Endothelial cell of umbilical vein (primary cell): ENCODE results near the gene LMO7. TPM values are rescaled to one million over a fixed set of nuclear protein-coding genes. Genes with fewer than 3 reads are reported as not detected.

Experiments
- BruUV-seq: library from RNA; stranded (reverse); fragments of 400-500 nt; replicated peaks from 2 replicates; lab custom pipeline; 2021; lab: Mats Ljungman, UMichigan
- CTCF ChIA-PET: fragments of 300-600, 350-600 bp; sonication (Branson Sonifier 250); formaldehyde crosslinking; loops from one replicate; lab custom pipeline; 2021; ENCODE audit warnings: antibody characterized with exemption, inconsistent platforms; lab: Charles Lee
- POLR2A ChIA-PET: fragments of 300-600, 350-600 bp; sonication (Branson Sonifier 250); formaldehyde crosslinking; loops from one replicate; lab custom pipeline; 2021; ENCODE audit warnings: antibody characterized with exemption, inconsistent platforms; lab: Charles Lee
- DNase-seq: peaks from one replicate; pipeline ENCODE4 v3.0.0-alpha.2; 2011; ENCODE audit warnings: low read depth, low spot score
- FAIRE-seq: peaks from 2 replicates; lab custom pipeline; 2011; peaks lifted over from hg19 to GRCh38; lab: Jason Lieb, UNC
- H2AFZ ChIP-seq: 2 replicates; pipeline ENCODE4 v1.6.0; 2012; ENCODE audit warnings: low read depth, low read length, control low read depth, inconsistent platforms
- H3K27ac ChIP-seq: 2 replicates; pipeline ENCODE4 v1.5.1; 2011; ENCODE audit warnings: low read depth, mild to moderate bottlenecking, control low read depth, low read length, moderate library complexity; ENCODE audit not compliant: insufficient read depth
- H3K27me3 ChIP-seq, 2 experiments: 2 replicates each; pipeline versions ENCODE4 v1.6.0 to v1.6.1; 2011; ENCODE audit warnings: low read length in 2 of 2, mixed read lengths in 1 of 2; ENCODE audit not compliant: control insufficient read depth in 2 of 2, insufficient read depth in 2 of 2
- H3K36me3 ChIP-seq, 2 experiments: 2 replicates in 1 of 2; 3 replicates in 1 of 2; pipeline ENCODE4 v1.5.1; 2011; ENCODE audit warnings: low read length in 2 of 2, mild to moderate bottlenecking in 1 of 2, moderate library complexity in 1 of 2; ENCODE audit not compliant: control insufficient read depth in 2 of 2, insufficient read depth in 2 of 2; ENCODE audit errors: extremely low read depth in 1 of 2
- H3K4me1 ChIP-seq: 3 replicates; pipeline ENCODE4 v1.5.1; 2011; ENCODE audit warnings: mild to moderate bottlenecking, low read length; ENCODE audit not compliant: control insufficient read depth, insufficient read depth; ENCODE audit errors: extremely low read depth
- H3K4me2 ChIP-seq: 2 replicates; pipeline ENCODE4 v1.6.1; 2011; ENCODE audit warnings: low read length, control low read depth, mixed read lengths; ENCODE audit not compliant: insufficient read depth
- H3K4me3 ChIP-seq, 3 experiments: fragments of 200-600 bp in 1 of 3; sonication (generic), shearing (Covaris generic) in 1 of 3; replicated peaks in 1 of 3; 2 replicates each; pipeline ENCODE4 v1.5.1; 2011 to 2016; ENCODE audit warnings: control low read depth in 3 of 3, low read length in 3 of 3, mild to moderate bottlenecking in 2 of 3, inconsistent platforms in 1 of 3, low read depth in 1 of 3, moderate library complexity in 1 of 3; ENCODE audit not compliant: insufficient read depth in 1 of 3
- H3K79me2 ChIP-seq: 2 replicates; pipeline ENCODE4 v1.6.0; 2012; ENCODE audit warnings: low read length, inconsistent platforms; ENCODE audit not compliant: control insufficient read depth, insufficient read depth
- H3K9ac ChIP-seq: replicated peaks from 2 replicates; pipeline ENCODE3; 2011; ENCODE audit warnings: low read length, control low read depth; ENCODE audit not compliant: insufficient read depth; ENCODE audit errors: extremely low read depth
- H3K9me1 ChIP-seq: replicated peaks from 3 replicates; pipeline ENCODE4 v1.6.0; 2011; ENCODE audit warnings: mild to moderate bottlenecking, low read length; ENCODE audit not compliant: control insufficient read depth, insufficient read depth; ENCODE audit errors: extremely low read depth
- H3K9me3 ChIP-seq: replicated peaks from 2 replicates; pipeline ENCODE4 v1.5.1; 2012; ENCODE audit warnings: low read length, inconsistent platforms; ENCODE audit not compliant: control insufficient read depth, insufficient read depth
- H4K20me1 ChIP-seq: replicated peaks from 2 replicates; pipeline ENCODE3; 2011; ENCODE audit warnings: mild to moderate bottlenecking, low read length; ENCODE audit not compliant: control insufficient read depth, insufficient read depth; ENCODE audit errors: extremely low read depth
- EZH2 ChIP-seq: IDR thresholded peaks from 2 replicates; pipeline ENCODE4 v1.6.1; 2012; ENCODE audit warnings: borderline replicate concordance, low read depth, mild to moderate bottlenecking, moderate library complexity, low read length, inconsistent platforms; ENCODE audit not compliant: severe bottlenecking
- FOS ChIP-seq: IDR thresholded peaks from 2 replicates; pipeline ENCODE4 v1.6.1; 2011; ENCODE audit warnings: mild to moderate bottlenecking, low read length, moderate library complexity, borderline replicate concordance; ENCODE audit not compliant: insufficient read depth
- GATA2 ChIP-seq: IDR thresholded peaks from 2 replicates; pipeline ENCODE4 v1.7.0; 2011; ENCODE audit warnings: low read depth, mild to moderate bottlenecking, moderate library complexity, mixed read lengths, low read length; ENCODE audit not compliant: insufficient read length, insufficient read depth
- JUN ChIP-seq: IDR thresholded peaks from 2 replicates; pipeline ENCODE4 v1.6.1; 2011; ENCODE audit warnings: borderline replicate concordance, low read depth; ENCODE audit not compliant: insufficient read length, insufficient read depth
- MYC ChIP-seq: IDR thresholded peaks from one replicate; pipeline ENCODE4 v1.6.1; 2011; ENCODE audit warnings: mild to moderate bottlenecking, low read depth, low read length
- POLR2A ChIP-seq: IDR thresholded peaks from 2 replicates; pipeline ENCODE4 v1.6.1; 2012; ENCODE audit warnings: low read depth, mild to moderate bottlenecking, control low read depth, low read length
- POLR2AphosphoS5 ChIP-seq: IDR thresholded peaks from 2 replicates; pipeline ENCODE4 v1.6.1; 2012; ENCODE audit warnings: low read depth, mild to moderate bottlenecking, control low read depth, low read length, moderate library complexity; ENCODE audit not compliant: insufficient read depth
- dilution Hi-C: fragments of 300-500 bp; cut with MboI; formaldehyde crosslinking; loops from one replicate; pipeline ENCODE4 v1.15.0; 2019; ENCODE audit warnings: low sequenced_read_pairs; ENCODE audit not compliant: extremely low pct_ligation_motif_present
- intact Hi-C: fragments of 100-400 bp; cut with micrococcal nuclease; formaldehyde crosslinking; loops from one replicate; pipeline ENCODE4 v1.10.0; 2022
- polyA plus RNA-seq, 4 experiments: library from polyadenylated mRNA; depleted of rRNA in 3 of 4; stranded (reverse) in 3 of 4; unstranded in 1 of 4; fragments of >200 nt; gene quantifications; 2 replicates each; pipeline versions ENCODE4 v1.2.1 to v1.2.3, GENCODE V29; 2011 to 2012; ENCODE audit warnings: missing spikeins in 1 of 4
- total RNA-seq: library from RNA; stranded (reverse); gene quantifications from 2 replicates; pipeline ENCODE4 v1.2.3, GENCODE V29; 2021
- TF ChIP-seq, protein P1 (sequence below): IDR thresholded peaks from 2 replicates; pipeline ENCODE4 v1.6.1; 2011; ENCODE audit not compliant: insufficient read depth, insufficient read length
- TF ChIP-seq, protein P2 (sequence below), 2 donors: IDR thresholded peaks; 1 replicate in 1 of 2; 2 replicates in 1 of 2; pipeline ENCODE4 v1.5.1; 2011; ENCODE audit warnings: low read length in 2 of 2, mild to moderate bottlenecking in 2 of 2, moderate library complexity in 2 of 2, control low read depth in 1 of 2, inconsistent platforms in 1 of 2, low read depth in 1 of 2; ENCODE audit not compliant: insufficient read depth in 1 of 2; ENCODE audit errors: extremely low read depth in 1 of 2

Gene LMO7
- total and polyA plus RNA-seq, 2 donors (not counting 3 experiments of a cell fraction or from before 2014, with no cell fraction given), result 10.5 to 21.1 TPM

DNA sequence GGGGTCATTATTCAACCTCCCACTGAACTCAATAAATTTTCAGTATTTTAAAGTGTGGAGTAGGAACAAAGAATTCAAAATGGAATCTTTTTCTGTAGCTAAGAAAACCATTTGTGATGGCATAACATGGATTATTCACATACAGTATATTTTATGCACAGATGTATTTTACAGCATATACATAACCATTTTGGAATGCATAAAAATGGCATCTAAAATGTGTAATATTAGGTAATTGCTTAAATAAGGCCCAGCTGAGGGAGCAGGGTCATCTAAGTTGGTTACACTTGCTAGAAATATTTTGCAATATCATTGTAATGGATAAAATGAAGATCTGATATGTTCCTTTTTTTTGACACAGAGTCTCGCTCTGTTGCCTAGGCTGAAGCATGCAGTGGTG is 146.9 kb downstream of the LMO7 start:
- no TSS peak for BruUV-seq
- no peak for FAIRE-seq
- Histone ChIP-seq H3K27ac (no peak overlapping the region), H3K4me1 (peaks cover 2% of the 10 kb centered on the region), H3K4me2 (no peak overlapping the region), H3K9ac (no peak overlapping the region), H3K27me3 (no peaks in the 10 kb centered on the region), H3K36me3 (no peaks in the 10 kb centered on the region), H3K9me3 (no peaks in the 10 kb centered on the region), H4K20me1 (no peaks in the 10 kb centered on the region), H3K9me1 (no peaks in the 10 kb centered on the region), H3K79me2 (no peaks in the 10 kb centered on the region), H2AFZ (no peak overlapping the region), H3K4me3 (no peak overlapping the region)
- intact Hi-C loops, result no loop called here
- dilution Hi-C loops, result no loop called here
- no peak for DNase-seq
- TF ChIP-seq JUN (no peak), MYC (no peak), GATA2 (no peak), EZH2 (no peak), POLR2AphosphoS5 (no peak), FOS (no peak), POLR2A (no peak)
- TF ChIP-seq, protein P1, sequence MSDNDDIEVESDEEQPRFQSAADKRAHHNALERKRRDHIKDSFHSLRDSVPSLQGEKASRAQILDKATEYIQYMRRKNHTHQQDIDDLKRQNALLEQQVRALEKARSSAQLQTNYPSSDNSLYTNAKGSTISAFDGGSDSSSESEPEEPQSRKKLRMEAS, result no peak
- TF ChIP-seq, protein P2, sequence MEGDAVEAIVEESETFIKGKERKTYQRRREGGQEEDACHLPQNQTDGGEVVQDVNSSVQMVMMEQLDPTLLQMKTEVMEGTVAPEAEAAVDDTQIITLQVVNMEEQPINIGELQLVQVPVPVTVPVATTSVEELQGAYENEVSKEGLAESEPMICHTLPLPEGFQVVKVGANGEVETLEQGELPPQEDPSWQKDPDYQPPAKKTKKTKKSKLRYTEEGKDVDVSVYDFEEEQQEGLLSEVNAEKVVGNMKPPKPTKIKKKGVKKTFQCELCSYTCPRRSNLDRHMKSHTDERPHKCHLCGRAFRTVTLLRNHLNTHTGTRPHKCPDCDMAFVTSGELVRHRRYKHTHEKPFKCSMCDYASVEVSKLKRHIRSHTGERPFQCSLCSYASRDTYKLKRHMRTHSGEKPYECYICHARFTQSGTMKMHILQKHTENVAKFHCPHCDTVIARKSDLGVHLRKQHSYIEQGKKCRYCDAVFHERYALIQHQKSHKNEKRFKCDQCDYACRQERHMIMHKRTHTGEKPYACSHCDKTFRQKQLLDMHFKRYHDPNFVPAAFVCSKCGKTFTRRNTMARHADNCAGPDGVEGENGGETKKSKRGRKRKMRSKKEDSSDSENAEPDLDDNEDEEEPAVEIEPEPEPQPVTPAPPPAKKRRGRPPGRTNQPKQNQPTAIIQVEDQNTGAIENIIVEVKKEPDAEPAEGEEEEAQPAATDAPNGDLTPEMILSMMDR (IDR thresholded peaks at IDR 0.05; ENCODE audit: extremely low read depth in 1 of 2, insufficient read depth in 1 of 2, low read depth in 1 of 2, low read length in 2 of 2), result no peak
- POLR2A ChIA-PET, result no interaction called here
- CTCF ChIA-PET, result interaction anchor here (0.6 to 1.0 kb wide), 3 partner anchors 21 to 87 kb away, joined by 3 read pairs; no protein-coding TSS in a partner anchor
